Skeletal muscle cell (primary cell): ENCODE measurements around the gene JPT2.
"Not testable (repeated sequence)": the region's sequence is repeated elsewhere in the genome, so short reads cannot be mapped to it uniquely, and the experiment has no call there.

Experiments used
- DNase-seq: peaks from one replicate; pipeline ENCODE4 v3.0.0-alpha.2; 2010; ENCODE audit warnings: low read depth
- H3K4me3 ChIP-seq: 2 replicates; pipeline ENCODE4 v1.5.1; 2011; ENCODE audit warnings: low read depth, mild to moderate bottlenecking, control low read depth, low read length, moderate library complexity

JPT2 gene

GRCh38 chr16:1724491-1724890 lies 46.4 kb downstream of the JPT2 start:
- DNase-seq, result no peak
- no peak overlapping the region for H3K4me3 ChIP-seq

GRCh38 chr16:1726661-1727502 lies 48.8 kb downstream of the JPT2 start:
- no peak overlapping the region for H3K4me3 ChIP-seq
- no peak for DNase-seq

- DNase-seq, result no peak
- no peak overlapping the region for H3K4me3 ChIP-seq
These were observed 49.9 kb downstream of the JPT2 start for GRCh38 chr16:1727651-1728624.

- no peak for DNase-seq
- H3K4me3 ChIP-seq, result no peak overlapping the region
These were observed 50.9 kb downstream of the JPT2 start for GRCh38 chr16:1729026-1729425.

- H3K4me3 ChIP-seq, result no peak overlapping the region
- no peak for DNase-seq
These were observed 51.4 kb downstream of the JPT2 start for GRCh38 chr16:1729445-1729844.

GRCh38 chr16:1731073-1731472 lies 53.0 kb downstream of the JPT2 start:
- no peak overlapping the region for H3K4me3 ChIP-seq
- DNase-seq, result no peak

GRCh38 chr16:1731603-1732002 lies 53.5 kb downstream of the JPT2 start:
- no peak overlapping the region for H3K4me3 ChIP-seq
- DNase-seq, result no peak

- no peak overlapping the region for H3K4me3 ChIP-seq
- DNase-seq, result no peak
These were observed 54.0 kb downstream of the JPT2 start for GRCh38 chr16:1732071-1732470.

- DNase-seq, H3K4me3 ChIP-seq: not testable (repeated sequence)
These were observed 54.5 kb downstream of the JPT2 start for GRCh38 chr16:1732551-1732987.

- DNase-seq, result no peak
- no peak overlapping the region for H3K4me3 ChIP-seq
These were observed 56.0 kb downstream of the JPT2 start for GRCh38 chr16:1734123-1734522.

- H3K4me3 ChIP-seq, result no peak overlapping the region
- no peak for DNase-seq
These were observed 56.7 kb downstream of the JPT2 start for GRCh38 chr16:1734816-1735215.

GRCh38 chr16:1740234-1740633 lies 62.2 kb downstream of the JPT2 start:
- H3K4me3 ChIP-seq, result no peak overlapping the region
- no peak for DNase-seq

GRCh38 chr16:1740781-1741490 lies 62.9 kb downstream of the JPT2 start:
- H3K4me3 ChIP-seq, result no peak overlapping the region
- no peak for DNase-seq

GRCh38 chr16:1741553-1742165 lies 63.6 kb downstream of the JPT2 start:
- no peak overlapping the region for H3K4me3 ChIP-seq
- DNase-seq, result no peak

GRCh38 chr16:1743376-1744337 lies 65.6 kb downstream of the JPT2 start:
- H3K4me3 ChIP-seq, result no peak overlapping the region
- DNase-seq, result no peak

GRCh38 chr16:1744338-1744840 lies 66.3 kb downstream of the JPT2 start:
- DNase-seq, result no peak
- H3K4me3 ChIP-seq, result no peak overlapping the region

- DNase-seq, result no peak
- no peak overlapping the region for H3K4me3 ChIP-seq
These were observed 67.3 kb downstream of the JPT2 start for GRCh38 chr16:1745181-1745899.
